K562 (cell line): ENCODE results near the gene PAM. TPM values are rescaled to one million over a fixed set of nuclear protein-coding genes. Genes with fewer than 3 reads are reported as not detected.

Experiments used
- ATAC-seq: fragments of 200-7000 bp; cut with Tn5 transposase; 3 replicates; pipeline ENCODE4 v1.9.1; 2020; ENCODE audit warnings: moderate library complexity
- BruUV-seq: library from RNA; stranded (reverse); fragments of 400-500 nt; replicated peaks from 2 replicates; lab custom pipeline; 2021; lab: Mats Ljungman, UMichigan
- CTCF ChIA-PET: fragments of 300-600 bp; formaldehyde crosslinking; extraction: SDS; loops from one replicate; lab custom pipeline; 2021; ENCODE audit warnings: low intra/inter-chr PET ratio; lab: Yijun Ruan, JAX
- POLR2A ChIA-PET: fragments of 300-600, 350-650 bp; sonication (Branson Sonifier 250); formaldehyde crosslinking; extraction: SDS; loops from one replicate; lab custom pipeline; 2021; ENCODE audit warnings: antibody characterized with exemption, inconsistent platforms; lab: Yijun Ruan, JAX
- DNase-seq, 4 experiments: peaks; one replicate each; pipeline versions ENCODE4 v3.0.0 to v3.0.0-alpha.2; 2011 to 2018; ENCODE audit warnings: low spot score in 3 of 4, mixed read lengths in 3 of 4; ENCODE audit errors: extremely low read depth in 1 of 4
- FAIRE-seq: peaks from 2 replicates; lab custom pipeline; 2011; peaks lifted over from hg19 to GRCh38; lab: Jason Lieb, UNC
- H2AFZ ChIP-seq: 2 replicates; pipeline ENCODE4 v1.6.0; 2011; ENCODE audit warnings: low read depth, low read length, control low read depth, inconsistent platforms
- H3K27ac ChIP-seq: fragments of 200-600 bp; 3 replicates; pipeline ENCODE4 v1.8.0; 2011; ENCODE audit warnings: low read depth, mild to moderate bottlenecking, control low read depth, inconsistent platforms, low read length, moderate library complexity, mixed read lengths; ENCODE audit errors: extremely low read depth
- H3K27me3 ChIP-seq, 2 experiments: fragments of 300-600 bp in 1 of 2; 2 replicates in 1 of 2; 3 replicates in 1 of 2; pipeline versions ENCODE4 v1.6.0 to v1.8.0; 2011; ENCODE audit warnings: inconsistent platforms in 2 of 2, low read length in 2 of 2, mild to moderate bottlenecking in 1 of 2, mixed read lengths in 1 of 2, moderate library complexity in 1 of 2; ENCODE audit not compliant: control insufficient read depth in 2 of 2, insufficient read depth in 2 of 2
- H3K36me3 ChIP-seq: fragments of 300-600 bp; 3 replicates; pipeline ENCODE4 v1.8.0; 2011; ENCODE audit warnings: mild to moderate bottlenecking, low read length, inconsistent platforms; ENCODE audit not compliant: control insufficient read depth, insufficient read depth
- H3K4me1 ChIP-seq, 2 experiments: fragments of 200-600 bp in 1 of 2; replicated peaks in 1 of 2; 2 replicates in 1 of 2; 3 replicates in 1 of 2; pipeline versions ENCODE4 v1.5.1 to v1.8.0; 2011; ENCODE audit warnings: inconsistent platforms in 2 of 2, low read length in 2 of 2, mild to moderate bottlenecking in 1 of 2, mixed read lengths in 1 of 2, moderate library complexity in 1 of 2; ENCODE audit not compliant: control insufficient read depth in 2 of 2, insufficient read depth in 2 of 2
- H3K4me2 ChIP-seq: 2 replicates; pipeline ENCODE4 v1.6.1; 2011; ENCODE audit warnings: low read length, control low read depth, inconsistent platforms, mixed read lengths; ENCODE audit not compliant: insufficient read depth
- H3K4me3 ChIP-seq: fragments of 200-600 bp; sonication (generic), shearing (Covaris generic); 2 replicates; pipeline ENCODE4 v1.5.1; 2016; ENCODE audit warnings: control low read depth, inconsistent platforms
- H3K79me2 ChIP-seq: fragments of 200-600 bp; 3 replicates; pipeline ENCODE4 v1.8.0; 2011; ENCODE audit warnings: low read length, inconsistent platforms; ENCODE audit not compliant: control insufficient read depth, insufficient read depth
- H3K9ac ChIP-seq, 2 experiments: 2 replicates each; pipeline versions ENCODE4 v1.6.0 to v1.6.1; 2011; ENCODE audit warnings: low read depth in 2 of 2, low read length in 2 of 2, control low read depth in 1 of 2, inconsistent platforms in 1 of 2, mild to moderate bottlenecking in 1 of 2, mixed read lengths in 1 of 2; ENCODE audit not compliant: insufficient read depth in 1 of 2
- H3K9me1 ChIP-seq: one replicate; pipeline ENCODE4 v1.6.0; 2011; ENCODE audit warnings: inconsistent platforms, mild to moderate bottlenecking, low read length, moderate library complexity; ENCODE audit not compliant: control insufficient read depth, insufficient read depth
- H3K9me3 ChIP-seq: replicated peaks from 2 replicates; pipeline ENCODE4 v1.5.1; 2011; ENCODE audit warnings: low read depth, low read length, inconsistent platforms; ENCODE audit not compliant: control insufficient read depth, insufficient read depth
- H4K20me1 ChIP-seq: replicated peaks from 2 replicates; pipeline ENCODE4 v1.6.1; 2011; ENCODE audit warnings: low read length, inconsistent platforms, mixed read lengths; ENCODE audit not compliant: control insufficient read depth, insufficient read depth
- BMI1 ChIP-seq: fragments of 150-350 bp; IDR thresholded peaks from 2 replicates; pipeline ENCODE4 v1.6.1; 2014; ENCODE audit warnings: low read length
- ESRRB ChIP-seq: fragments of 250-450 bp; sonication (Bioruptor Pico); IDR thresholded peaks from 2 replicates; pipeline ENCODE4 v1.5.0; 2020; ENCODE audit warnings: mild to moderate bottlenecking, moderate library complexity, borderline replicate concordance
- HDAC3 ChIP-seq: fragments of 450-650 bp; IDR thresholded peaks from 2 replicates; pipeline ENCODE4 v1.6.1; 2018; ENCODE audit warnings: borderline replicate concordance, mild to moderate bottlenecking, moderate library complexity; ENCODE audit not compliant: partially characterized antibody
- MAFF ChIP-seq: IDR thresholded peaks from 2 replicates; pipeline ENCODE4 v1.6.1; 2012; ENCODE audit warnings: low read length, improper control_type of control experiment
- MYC ChIP-seq, 2 experiments: fragments of 250-450 bp in 1 of 2; sonication (Bioruptor Pico) in 1 of 2; IDR thresholded peaks; 2 replicates each; pipeline versions ENCODE4 v1.5.1 to v1.6.1; 2012 to 2021; ENCODE audit warnings: low read depth in 2 of 2, borderline replicate concordance in 1 of 2, improper control_type of control experiment in 1 of 2, low read length in 1 of 2, mild to moderate bottlenecking in 1 of 2, moderate library complexity in 1 of 2
- POLR2H ChIP-seq: IDR thresholded peaks from 2 replicates; pipeline ENCODE4 v1.6.1; 2016; ENCODE audit warnings: missing genetic modification characterization, low read depth, mild to moderate bottlenecking, control low read depth, missing compliant biosample characterization, moderate library complexity
- PRMT5 ChIP-seq: sonication (generic); formaldehyde crosslinking; IDR thresholded peaks from 2 replicates; pipeline ENCODE4 v1.5.0; 2020; ENCODE audit warnings: missing genetic modification reagents
- RBM14 ChIP-seq: fragments of 200-400 bp; formaldehyde crosslinking; IDR thresholded peaks from 2 replicates; pipeline ENCODE4 v1.6.1; 2018; ENCODE audit warnings: low read depth, mild to moderate bottlenecking, low read length, moderate library complexity, borderline replicate concordance; ENCODE audit not compliant: insufficient read depth
- RUNX1 ChIP-seq: sonication (generic); IDR thresholded peaks from 2 replicates; pipeline ENCODE4 v1.6.1; 2016; ENCODE audit warnings: antibody characterized with exemption, low read depth
- SRSF7 ChIP-seq: fragments of 200-400 bp; formaldehyde crosslinking; optimal IDR thresholded peaks from 2 replicates; pipeline ENCODE3; 2017; ENCODE audit warnings: mild to moderate bottlenecking, low read depth, low read length
- TAL1 ChIP-seq: fragments of 450-650 bp; IDR thresholded peaks from 2 replicates; pipeline ENCODE4 v1.6.1; 2016; ENCODE audit warnings: mild to moderate bottlenecking
- ZKSCAN3 ChIP-seq: fragments of 250-450 bp; sonication (Bioruptor Pico); IDR thresholded peaks from 2 replicates; pipeline ENCODE4 v1.4.0; 2020
- ZNF408 ChIP-seq: fragments of 250-450 bp; sonication (Bioruptor Pico); IDR thresholded peaks from 2 replicates; pipeline ENCODE4 v1.4.0; 2020; ENCODE audit warnings: low read depth, mild to moderate bottlenecking, moderate library complexity
- ZNF583 ChIP-seq: fragments of 250-450 bp; sonication (Bioruptor Pico); IDR thresholded peaks from 2 replicates; pipeline ENCODE4 v1.4.0; 2020
- WGBS: fragments of 100-300 bp; shearing (Covaris generic); methylation state at CpG from one replicate; pipeline ENCODE4 v1.1.6; 2016; ENCODE audit warnings: low coverage, mixed read lengths; ENCODE audit not compliant: insufficient coverage; ENCODE audit errors: missing lambda C conversion rate; 5-methylcytosine and 5-hydroxymethylcytosine counted together
- in situ Hi-C: fragments of 300-500 bp; cut with MboI; formaldehyde crosslinking; loops from 4 replicates; pipeline ENCODE4 v1.15.0; 2018; ENCODE audit warnings: inconsistent platforms, mixed read lengths
- intact Hi-C: fragments of 100-400 bp; cut with micrococcal nuclease; formaldehyde crosslinking; loops from 2 replicates; pipeline ENCODE4 v1.14.2; 2022
- polyA plus RNA-seq, 8 experiments: library from polyadenylated mRNA; depleted of rRNA in 4 of 8; stranded (reverse) in 5 of 8; unstranded in 3 of 8; fragments of >200 nt; fragmentation: Nextera tagmentation in 2 of 8; fragmentation: Illumina TruSeq in 1 of 8; extraction: Ambion mirVana in 2 of 8; extraction: Trizol in 1 of 8; gene quantifications; 2 replicates each; pipeline versions ENCODE4 v1.2.1 to v1.2.3, GENCODE V29; 2011 to 2014; ENCODE audit warnings: inconsistent platforms in 1 of 8, missing spikeins in 1 of 8
- total RNA-seq, 7 experiments: library from RNA; depleted of rRNA in 6 of 7; stranded (reverse); fragments of >200 nt in 6 of 7; fragmentation: Illumina TruSeq in 2 of 7; extraction: Trizol in 2 of 7; gene quantifications; 2 replicates each; pipeline versions ENCODE4 v1.2.1 to v1.2.3, GENCODE V29; 2011 to 2021; ENCODE audit warnings: low replicate concordance in 1 of 7
- TF ChIP-seq, protein P1 (sequence below): fragments of 250-450 bp; sonication (Bioruptor Pico); IDR thresholded peaks from 2 replicates; pipeline ENCODE4 v1.8.0; 2021; ENCODE audit warnings: borderline replicate concordance, mild to moderate bottlenecking, moderate library complexity; ENCODE audit not compliant: poor library complexity, severe bottlenecking
- TF ChIP-seq, protein P2 (sequence below): IDR thresholded peaks from 2 replicates; pipeline ENCODE4 v1.6.1; 2014; ENCODE audit warnings: antibody characterized with exemption

Gene PAM
- total and polyA plus RNA-seq, 9 of the 15 experiments (the other 6 are each of a cell fraction or from before 2014, with no cell fraction given): 0.39 to 3.1 (median 0.77) TPM

DNA sequence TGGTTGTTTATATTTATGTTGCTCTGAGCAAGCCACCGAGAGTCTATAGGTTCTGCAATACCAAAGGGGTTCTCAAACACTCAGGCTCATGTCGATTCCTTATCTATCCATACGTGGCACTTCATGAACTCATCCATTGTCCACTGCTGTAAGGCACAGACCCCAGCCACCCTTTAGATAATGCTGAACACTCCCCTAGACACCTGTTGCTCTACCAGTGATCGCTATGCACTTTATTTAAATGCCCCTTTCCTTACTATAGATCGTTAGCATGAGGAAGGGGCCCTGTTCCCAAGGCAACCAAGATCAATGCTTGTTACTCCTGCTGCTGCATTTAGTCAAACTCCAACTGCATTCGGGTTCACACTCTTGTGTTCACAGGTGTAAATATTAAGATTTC lies 171.9 kb downstream of the PAM start:
- ATAC-seq: no peak
- no peak overlapping the region for H2AFZ ChIP-seq
- POLR2A ChIA-PET: no interaction called here
- no peaks in the 10 kb centered on the region for H3K9me3 ChIP-seq
- no TSS peak for BruUV-seq
- 2% methylated on average over 6 of the region's 6 CpGs for WGBS
- no peak overlapping the region for H3K4me3 ChIP-seq
- no peak overlapping the region for H3K27ac ChIP-seq
- H3K79me2 ChIP-seq: no peaks in the 10 kb centered on the region
- H3K4me2 ChIP-seq: no peak overlapping the region
- no peak for FAIRE-seq
- H3K9ac ChIP-seq: no peak overlapping the region
- H3K9me1 ChIP-seq: no peaks in the 10 kb centered on the region
- CTCF ChIA-PET: no interaction called here
- intact Hi-C loops: no loop called here
- no peaks in the 10 kb centered on the region for H3K36me3 ChIP-seq
- TF ChIP-seq PRMT5 (CRISPR knock-in tag): no peak
- H4K20me1 ChIP-seq: no peaks in the 10 kb centered on the region
- no peaks in the 10 kb centered on the region for H3K4me1 ChIP-seq
- no peak for DNase-seq
- no peaks in the 10 kb centered on the region for H3K27me3 ChIP-seq
- in situ Hi-C loops: no loop called here

DNA sequence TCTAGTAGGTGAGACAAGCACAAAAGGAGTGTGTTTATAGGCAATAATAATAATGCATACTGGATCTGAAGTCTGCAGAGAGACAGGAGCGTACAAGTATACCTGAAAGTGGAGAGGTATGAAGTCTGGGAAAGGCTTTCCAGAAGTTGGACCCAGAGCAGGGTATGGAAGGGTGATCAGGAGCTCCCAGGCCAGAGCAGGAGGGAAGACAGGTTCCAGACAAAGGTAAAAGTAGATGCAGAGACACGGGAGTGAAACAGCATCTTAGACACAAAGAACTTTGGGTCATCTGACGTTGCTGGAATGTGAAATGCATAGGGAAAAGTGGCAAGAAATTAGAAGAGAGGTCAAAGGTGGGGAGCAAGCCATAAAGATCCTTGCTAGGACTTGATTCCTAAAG lies 175.1 kb downstream of the PAM start:
- POLR2A ChIA-PET: interaction anchor here (1.3 kb wide), 1 partner anchor 16 kb away, joined by 3 read pairs; no protein-coding TSS in a partner anchor
- Histone ChIP-seq H3K79me2 (no peaks in the 10 kb centered on the region), H2AFZ (no peak overlapping the region), H3K9ac (no peak overlapping the region), H3K4me3 (no peak overlapping the region), H3K36me3 (no peaks in the 10 kb centered on the region), H3K27me3 (no peaks in the 10 kb centered on the region), H3K27ac (no peak overlapping the region), H3K4me2 (no peak overlapping the region), H3K4me1 (no peaks in the 10 kb centered on the region), H3K9me1 (no peaks in the 10 kb centered on the region), H4K20me1 (no peaks in the 10 kb centered on the region), H3K9me3 (no peaks in the 10 kb centered on the region)
- CTCF ChIA-PET: no interaction called here
- BruUV-seq: no TSS peak
- FAIRE-seq (no peak), DNase-seq (no peak), ATAC-seq (no peak)
- 9% methylated on average over 3 of the region's 3 CpGs for WGBS
- in situ Hi-C loops (loop anchor here (5.0 kb wide), 1 partner anchor 72 kb away; no protein-coding TSS in a partner anchor), intact Hi-C loops (no loop called here)
- no peak for TF ChIP-seq RUNX1
- TF ChIP-seq BMI1: no peak
- TF ChIP-seq POLR2H: no peak
- TF ChIP-seq, protein P1, sequence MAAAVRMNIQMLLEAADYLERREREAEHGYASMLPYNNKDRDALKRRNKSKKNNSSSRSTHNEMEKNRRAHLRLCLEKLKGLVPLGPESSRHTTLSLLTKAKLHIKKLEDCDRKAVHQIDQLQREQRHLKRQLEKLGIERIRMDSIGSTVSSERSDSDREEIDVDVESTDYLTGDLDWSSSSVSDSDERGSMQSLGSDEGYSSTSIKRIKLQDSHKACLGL (CRISPR knock-in tag): no peak
- no peak for TF ChIP-seq ESRRB (CRISPR knock-in tag)
- TF ChIP-seq ZNF583: no peak
- TF ChIP-seq ZNF408 (CRISPR knock-in tag): no peak
- TF ChIP-seq TAL1: no peak
- no peak for TF ChIP-seq ZKSCAN3 (CRISPR knock-in tag)
- TF ChIP-seq, protein P2, sequence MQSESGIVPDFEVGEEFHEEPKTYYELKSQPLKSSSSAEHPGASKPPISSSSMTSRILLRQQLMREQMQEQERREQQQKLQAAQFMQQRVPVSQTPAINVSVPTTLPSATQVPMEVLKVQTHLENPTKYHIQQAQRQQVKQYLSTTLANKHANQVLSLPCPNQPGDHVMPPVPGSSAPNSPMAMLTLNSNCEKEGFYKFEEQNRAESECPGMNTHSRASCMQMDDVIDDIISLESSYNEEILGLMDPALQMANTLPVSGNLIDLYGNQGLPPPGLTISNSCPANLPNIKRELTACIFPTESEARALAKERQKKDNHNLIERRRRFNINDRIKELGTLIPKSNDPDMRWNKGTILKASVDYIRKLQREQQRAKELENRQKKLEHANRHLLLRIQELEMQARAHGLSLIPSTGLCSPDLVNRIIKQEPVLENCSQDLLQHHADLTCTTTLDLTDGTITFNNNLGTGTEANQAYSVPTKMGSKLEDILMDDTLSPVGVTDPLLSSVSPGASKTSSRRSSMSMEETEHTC: no peak
- no peak for TF ChIP-seq RBM14
- TF ChIP-seq MAFF: no peak
- TF ChIP-seq SRSF7: no peak
- TF ChIP-seq MYC (IDR thresholded peaks at IDR 0.05; ENCODE audit: low read depth, low read length): no peak
- TF ChIP-seq MYC (CRISPR knock-in tag; IDR thresholded peaks at IDR 0.05; ENCODE audit: borderline replicate concordance, low read depth): no peak
- TF ChIP-seq HDAC3: no peak
